Measurements from ENCODE around the gene RTCA. TPM values are rescaled to one million over a fixed set of nuclear protein-coding genes. Genes with fewer than 3 reads are reported as not detected.

The RTCA gene
- polyA plus RNA-seq, 2 of the 4 experiments (the other 2 are of a cell fraction), result 23.8 to 39.5 TPM

DNA sequence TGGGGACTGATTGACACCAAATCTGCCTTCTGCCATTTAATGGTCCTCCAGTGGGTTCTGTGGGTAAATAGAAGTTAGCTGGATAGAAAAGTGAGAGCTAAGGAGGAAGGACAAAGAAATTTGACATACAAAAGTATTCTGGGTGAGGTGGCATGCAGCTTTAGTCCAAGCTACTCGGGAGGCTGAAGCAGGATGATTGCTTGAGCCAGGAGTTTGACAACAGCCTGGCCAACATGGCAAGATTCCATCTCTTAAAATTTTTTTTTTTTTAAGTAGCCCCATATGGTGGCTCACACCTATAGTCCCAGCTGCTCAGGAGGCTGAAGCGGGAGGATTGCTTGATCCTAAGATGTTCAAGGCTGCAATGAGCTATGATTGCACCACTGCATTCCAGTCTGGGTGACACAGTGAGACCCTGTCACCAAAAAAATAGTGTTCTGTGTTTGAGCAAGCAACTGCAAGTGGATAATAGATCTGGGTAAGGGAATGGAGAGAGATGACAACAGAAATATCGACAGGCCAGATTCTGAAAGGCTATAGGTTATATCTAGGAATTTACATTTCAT lies 13.4 kb downstream of the RTCA start:
- Histone ChIP-seq H3K4me1 (no peaks in the 10 kb centered on the region), H3K4me3 (no peak overlapping the region), H3K4me2 (no peak overlapping the region), H3K9me3 (no peaks in the 10 kb centered on the region), H3K27ac (no peak overlapping the region)
- 90% methylated on average over 3 of the region's 3 CpGs for WGBS (ENCODE audit: missing lambda C conversion rate)
- TF ChIP-seq E2F6 (IDR thresholded peaks at IDR 0.05; ENCODE audit: borderline replicate concordance, low read depth) (no peak), FOXS1 (CRISPR knock-in tag; IDR thresholded peaks at IDR 0.05) (no peak), POLR2A (IDR thresholded peaks at IDR 0.05; ENCODE audit: low read length) (no peak), HES2 (IDR thresholded peaks at IDR 0.05) (no peak), NFE2L2 (conservative IDR thresholded peaks at IDR 0.05; ENCODE audit: low read length) (no peak), FOSB (CRISPR knock-in tag; IDR thresholded peaks at IDR 0.05) (no peak), NPAS2 (CRISPR knock-in tag; IDR thresholded peaks at IDR 0.05; ENCODE audit: borderline replicate concordance) (no peak), BCL3 (IDR thresholded peaks at IDR 0.05) (no peak), PHF8 (IDR thresholded peaks at IDR 0.05; ENCODE audit: borderline replicate concordance, low read depth) (no peak), TFCP2L1 (CRISPR knock-in tag; IDR thresholded peaks at IDR 0.05) (no peak), JUNB (IDR thresholded peaks at IDR 0.05) (no peak), SREBF2 (IDR thresholded peaks at IDR 0.05) (no peak)
- TF ChIP-seq, protein P1, sequence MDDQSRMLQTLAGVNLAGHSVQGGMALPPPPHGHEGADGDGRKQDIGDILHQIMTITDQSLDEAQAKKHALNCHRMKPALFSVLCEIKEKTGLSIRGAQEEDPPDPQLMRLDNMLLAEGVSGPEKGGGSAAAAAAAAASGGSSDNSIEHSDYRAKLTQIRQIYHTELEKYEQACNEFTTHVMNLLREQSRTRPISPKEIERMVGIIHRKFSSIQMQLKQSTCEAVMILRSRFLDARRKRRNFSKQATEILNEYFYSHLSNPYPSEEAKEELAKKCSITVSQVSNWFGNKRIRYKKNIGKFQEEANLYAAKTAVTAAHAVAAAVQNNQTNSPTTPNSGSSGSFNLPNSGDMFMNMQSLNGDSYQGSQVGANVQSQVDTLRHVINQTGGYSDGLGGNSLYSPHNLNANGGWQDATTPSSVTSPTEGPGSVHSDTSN (IDR thresholded peaks at IDR 0.05), result no peak
- ChIA-PET POLR2A (no interaction called here), CTCF (no interaction called here)
- ATAC-seq, result no peak
- no peak for FAIRE-seq
- DNase-seq (ENCODE audit: low read depth in 1 of 2, low spot score in 1 of 2), result no peak

GRCh38 chr1:100279954-100280682 lies 14.1 kb downstream of the RTCA start:
- ChIA-PET CTCF (no interaction called here), POLR2A (no interaction called here)
- WGBS (ENCODE audit: missing lambda C conversion rate), result 76% methylated on average over 2 of the region's 2 CpGs
- no peak overlapping the region for H3K4me2 ChIP-seq
- DNase-seq (ENCODE audit: low read depth in 1 of 2, low spot score in 1 of 2), result no peak
- no peaks in the 10 kb centered on the region for H3K4me1 ChIP-seq
- no peak for ATAC-seq
- H3K27ac ChIP-seq, result no peak overlapping the region
- no peaks in the 10 kb centered on the region for H3K9me3 ChIP-seq
- no peak overlapping the region for H3K4me3 ChIP-seq
- TF ChIP-seq JUNB (IDR thresholded peaks at IDR 0.05) (no peak), RCOR1 (IDR thresholded peaks at IDR 0.05; ENCODE audit: low read depth, low read length) (no peak), HOXA7 (CRISPR knock-in tag; IDR thresholded peaks at IDR 0.05) (no peak), KDM1A (IDR thresholded peaks at IDR 0.05; ENCODE audit: low read depth) (no peak), USF2 (IDR thresholded peaks at IDR 0.05) (no peak)
- TF ChIP-seq, protein P2, sequence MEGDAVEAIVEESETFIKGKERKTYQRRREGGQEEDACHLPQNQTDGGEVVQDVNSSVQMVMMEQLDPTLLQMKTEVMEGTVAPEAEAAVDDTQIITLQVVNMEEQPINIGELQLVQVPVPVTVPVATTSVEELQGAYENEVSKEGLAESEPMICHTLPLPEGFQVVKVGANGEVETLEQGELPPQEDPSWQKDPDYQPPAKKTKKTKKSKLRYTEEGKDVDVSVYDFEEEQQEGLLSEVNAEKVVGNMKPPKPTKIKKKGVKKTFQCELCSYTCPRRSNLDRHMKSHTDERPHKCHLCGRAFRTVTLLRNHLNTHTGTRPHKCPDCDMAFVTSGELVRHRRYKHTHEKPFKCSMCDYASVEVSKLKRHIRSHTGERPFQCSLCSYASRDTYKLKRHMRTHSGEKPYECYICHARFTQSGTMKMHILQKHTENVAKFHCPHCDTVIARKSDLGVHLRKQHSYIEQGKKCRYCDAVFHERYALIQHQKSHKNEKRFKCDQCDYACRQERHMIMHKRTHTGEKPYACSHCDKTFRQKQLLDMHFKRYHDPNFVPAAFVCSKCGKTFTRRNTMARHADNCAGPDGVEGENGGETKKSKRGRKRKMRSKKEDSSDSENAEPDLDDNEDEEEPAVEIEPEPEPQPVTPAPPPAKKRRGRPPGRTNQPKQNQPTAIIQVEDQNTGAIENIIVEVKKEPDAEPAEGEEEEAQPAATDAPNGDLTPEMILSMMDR (IDR thresholded peaks at IDR 0.05), result no peak
- no peak for FAIRE-seq

Measured in A549 (cell line).